ENCODE measurements around the gene TPX2.

The TPX2 gene

GRCh38 chr20:31845300-31845863 lies 106.3 kb downstream of the TPX2 start, which contains the start of gene FOXS1:
TSS of gene FOXS1 (minus strand) at chr20:31845604. CDS start at chr20:31845542, 62 bp downstream.
- H3K4me3 ChIP-seq = no peak within 1 kb of the TSS
- H3K4me1 ChIP-seq = peaks cover 22 to 50% (median 48%) of the 10 kb centered on the region in 10 experiments
- peak within 1 kb of the TSS in 1 of 11 experiments; percentile 13; a peak in 1 of 22 replicates for H3K27ac ChIP-seq
- no peaks in the 10 kb centered on the region for H3K36me3 ChIP-seq
- peaks cover 0 to 38% (median 0%) of the 10 kb centered on the region in 11 experiments; a peak in 5 of 22 replicates for H3K27me3 ChIP-seq
- peak within 1 kb of the TSS; percentile 12 to 85 (median 74) for H3K4me2 ChIP-seq
- peak within 1 kb of the TSS in 7 of 11 experiments; percentile 6 to 54 (median 21); a peak in 4 of 22 replicates for H3K9ac ChIP-seq
- TF ChIP-seq Cebpa-rat (IDR thresholded peaks at IDR 0.05) = no peak
- no peaks in the 10 kb centered on the region for H3K9me3 ChIP-seq (replicated peaks in 1 of 11)
- H4K20me1 ChIP-seq = peaks cover 0 to 53% (median 0%) of the 10 kb centered on the region in 11 experiments; a peak in 7 of 22 replicates

GRCh38 chr20:31846793-31847138 lies 107.7 kb downstream of the TPX2 start:
- H3K9ac ChIP-seq = no peak overlapping the region

GRCh38 chr20:31848088-31848999 lies 109.3 kb downstream of the TPX2 start:
- H3K36me3 ChIP-seq = no peaks in the 10 kb centered on the region
- H3K4me2 ChIP-seq = no peak overlapping the region
- no peak overlapping the region for H3K9ac ChIP-seq
- no peak overlapping the region for H3K4me3 ChIP-seq
- peaks cover 12 to 35% (median 31%) of the 10 kb centered on the region in 10 experiments for H3K4me1 ChIP-seq
- peaks cover 0 to 10% (median 0%) of the 10 kb centered on the region in 11 experiments; a peak in 3 of 22 replicates for H3K27me3 ChIP-seq
- H4K20me1 ChIP-seq = peaks cover 0 to 26% (median 0%) of the 10 kb centered on the region in 11 experiments; a peak in 4 of 22 replicates
- no peak overlapping the region for H3K27ac ChIP-seq
- TF ChIP-seq Cebpa-rat (IDR thresholded peaks at IDR 0.05) = no peak
- no peaks in the 10 kb centered on the region for H3K9me3 ChIP-seq (replicated peaks in 1 of 11)

More at GRCh38 chr20:31846793-31847138, 107.7 kb downstream of the TPX2 start:
- no peak overlapping the region for H3K27ac ChIP-seq
- no peak for TF ChIP-seq Cebpa-rat (IDR thresholded peaks at IDR 0.05)
- H3K9me3 ChIP-seq (replicated peaks in 1 of 11) = no peaks in the 10 kb centered on the region
- no peak overlapping the region for H3K4me2 ChIP-seq
- peaks cover 22 to 50% (median 47%) of the 10 kb centered on the region in 10 experiments for H3K4me1 ChIP-seq
- no peak overlapping the region for H3K4me3 ChIP-seq
- peaks cover 0 to 41% (median 0%) of the 10 kb centered on the region in 11 experiments; a peak in 7 of 22 replicates for H4K20me1 ChIP-seq
- H3K27me3 ChIP-seq = peaks cover 0 to 25% (median 0%) of the 10 kb centered on the region in 11 experiments; a peak in 5 of 22 replicates
- no peaks in the 10 kb centered on the region for H3K36me3 ChIP-seq

GRCh38 chr20:31849306-31849930 lies 110.3 kb downstream of the TPX2 start:
- H3K36me3 ChIP-seq = no peaks in the 10 kb centered on the region
- TF ChIP-seq Cebpa-rat (IDR thresholded peaks at IDR 0.05) = no peak
- H3K4me1 ChIP-seq = peaks cover 12 to 24% (median 20%) of the 10 kb centered on the region in 10 experiments
- H4K20me1 ChIP-seq = peaks cover 0 to 15% (median 0%) of the 10 kb centered on the region in 11 experiments; a peak in 3 of 22 replicates
- no peak overlapping the region for H3K27ac ChIP-seq
- H3K4me3 ChIP-seq = no peak overlapping the region
- H3K4me2 ChIP-seq = no peak overlapping the region
- peaks cover 0 to under 1% (median 0%) of the 10 kb centered on the region in 11 experiments; a peak in 2 of 22 replicates for H3K27me3 ChIP-seq
- no peak overlapping the region for H3K9ac ChIP-seq
- no peaks in the 10 kb centered on the region for H3K9me3 ChIP-seq (replicated peaks in 1 of 11)
